NOMO-1 treated with DMSO at 0.1 percent for 48 hours (cell line): ENCODE measurements around the gene TGFBI.
"Not testable (repeated sequence)": the region's sequence is repeated elsewhere in the genome, so short reads cannot be mapped to it uniquely, and the experiment has no call there.

Experiments used
- DNase-seq: peaks from one replicate; lab custom pipeline; 2025; ENCODE audit not compliant: unreplicated experiment; lab: John Stamatoyannopoulos, UW

Gene TGFBI

GRCh38 chr5:136043968-136044610, 15.3 kb downstream of the TGFBI start:
- DNase-seq = no peak

- DNase-seq = not testable (repeated sequence)
These were observed 16.2 kb downstream of the TGFBI start for GRCh38 chr5:136045026-136045425.

- no peak for DNase-seq
These were observed 17.5 kb downstream of the TGFBI start for GRCh38 chr5:136046246-136046645.

GRCh38 chr5:136047858-136048257, 19.1 kb downstream of the TGFBI start:
- no peak for DNase-seq

- no peak for DNase-seq
These were observed 20.2 kb downstream of the TGFBI start for GRCh38 chr5:136048966-136049365.

GRCh38 chr5:136051486-136052220, 22.9 kb downstream of the TGFBI start:
- DNase-seq = no peak

GRCh38 chr5:136052692-136053335, 24.0 kb downstream of the TGFBI start:
- no peak for DNase-seq

- no peak for DNase-seq
These were observed 24.8 kb downstream of the TGFBI start for GRCh38 chr5:136053336-136054141.

GRCh38 chr5:136054142-136055019, 25.6 kb downstream of the TGFBI start:
- no peak for DNase-seq

- no peak for DNase-seq
These were observed 27.0 kb downstream of the TGFBI start for GRCh38 chr5:136055612-136056309.

- no peak for DNase-seq
These were observed 27.5 kb downstream of the TGFBI start for GRCh38 chr5:136056336-136056735.

GRCh38 chr5:136056771-136057335, 28.1 kb downstream of the TGFBI start:
- no peak for DNase-seq

- DNase-seq = no peak
These were observed 28.7 kb downstream of the TGFBI start for GRCh38 chr5:136057401-136058038.

GRCh38 chr5:136058039-136058971, 29.5 kb downstream of the TGFBI start:
- DNase-seq = no peak

GRCh38 chr5:136058972-136059354, 30.2 kb downstream of the TGFBI start:
- no peak for DNase-seq

GRCh38 chr5:136060963-136061362, 32.2 kb downstream of the TGFBI start:
- DNase-seq = no peak

GRCh38 chr5:136061630-136062365, 33.0 kb downstream of the TGFBI start:
- DNase-seq = no peak
